ENCODE results near the gene LANCL2.
"Not testable (repeated sequence)": the region's sequence is repeated elsewhere in the genome, so short reads cannot be mapped to it uniquely, and the experiment has no call there.

The LANCL2 gene

DNA sequence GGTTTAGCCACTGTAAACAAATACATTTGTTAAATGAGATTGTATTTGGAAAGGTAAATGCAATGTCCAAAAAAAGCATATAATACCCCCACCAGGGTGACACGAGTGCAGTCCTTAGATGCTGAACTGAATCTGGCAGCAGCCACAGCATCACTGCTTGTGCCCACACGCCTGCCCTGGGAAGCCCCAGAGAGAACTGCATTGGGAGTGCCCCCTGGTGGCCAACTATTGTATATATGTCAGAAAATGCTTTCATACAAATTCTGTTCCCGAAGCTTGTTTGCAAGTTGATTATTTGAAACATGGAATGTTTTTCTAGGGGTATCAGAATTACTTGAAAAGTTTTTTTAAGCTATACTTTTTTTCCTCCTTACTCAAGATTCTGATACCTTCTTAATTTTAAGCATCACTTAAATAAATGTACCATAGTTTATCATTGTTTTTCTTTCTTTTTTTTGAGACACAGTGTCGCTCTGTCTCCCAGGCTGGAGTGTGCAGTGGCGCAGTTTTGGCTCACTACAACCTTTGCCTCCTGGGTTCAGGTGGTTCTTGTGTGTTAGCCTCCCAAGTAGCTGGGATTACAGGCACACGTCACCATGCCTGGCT, 50.1 kb downstream of the LANCL2 start:
- Histone ChIP-seq H3K27me3 (replicated peaks) (no peaks in the 10 kb centered on the region), H3K36me3 (replicated peaks) (no peaks in the 10 kb centered on the region), H3K27ac (no peak overlapping the region), H3K4me3 (ENCODE audit: low read depth, low read length) (no peak overlapping the region)
- TF ChIP-seq, protein P1, sequence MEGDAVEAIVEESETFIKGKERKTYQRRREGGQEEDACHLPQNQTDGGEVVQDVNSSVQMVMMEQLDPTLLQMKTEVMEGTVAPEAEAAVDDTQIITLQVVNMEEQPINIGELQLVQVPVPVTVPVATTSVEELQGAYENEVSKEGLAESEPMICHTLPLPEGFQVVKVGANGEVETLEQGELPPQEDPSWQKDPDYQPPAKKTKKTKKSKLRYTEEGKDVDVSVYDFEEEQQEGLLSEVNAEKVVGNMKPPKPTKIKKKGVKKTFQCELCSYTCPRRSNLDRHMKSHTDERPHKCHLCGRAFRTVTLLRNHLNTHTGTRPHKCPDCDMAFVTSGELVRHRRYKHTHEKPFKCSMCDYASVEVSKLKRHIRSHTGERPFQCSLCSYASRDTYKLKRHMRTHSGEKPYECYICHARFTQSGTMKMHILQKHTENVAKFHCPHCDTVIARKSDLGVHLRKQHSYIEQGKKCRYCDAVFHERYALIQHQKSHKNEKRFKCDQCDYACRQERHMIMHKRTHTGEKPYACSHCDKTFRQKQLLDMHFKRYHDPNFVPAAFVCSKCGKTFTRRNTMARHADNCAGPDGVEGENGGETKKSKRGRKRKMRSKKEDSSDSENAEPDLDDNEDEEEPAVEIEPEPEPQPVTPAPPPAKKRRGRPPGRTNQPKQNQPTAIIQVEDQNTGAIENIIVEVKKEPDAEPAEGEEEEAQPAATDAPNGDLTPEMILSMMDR (IDR thresholded peaks at IDR 0.05; ENCODE audit: low read depth, low read length, missing control alignments): peak; percentile 82
- peak; percentile 71 for DNase-seq
- in situ Hi-C loops (cut with HindIII; ENCODE audit: low pct_ligation_motif_present, low sequenced_read_pairs): no loop called here

DNA sequence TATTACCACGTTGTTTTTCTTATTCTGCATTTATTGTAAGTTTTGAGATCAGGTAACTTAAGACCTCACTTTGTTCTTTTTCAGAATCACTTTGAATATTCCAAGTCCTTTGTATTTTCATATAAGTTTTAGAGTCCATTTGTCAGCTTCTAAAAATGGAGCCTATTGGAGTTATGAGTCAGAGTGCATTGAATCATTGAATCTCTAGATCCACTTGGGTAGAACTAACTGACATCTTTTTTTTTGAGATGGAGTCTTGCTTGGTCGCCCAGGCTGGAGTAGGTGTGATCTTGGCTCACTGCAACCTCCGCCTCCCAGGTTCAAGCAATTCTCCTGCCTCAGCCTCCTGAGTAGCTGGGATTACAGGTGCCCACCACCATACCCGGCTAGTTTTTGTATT, 52.3 kb downstream of the LANCL2 start:
- DNase-seq: not testable (repeated sequence)

GRCh38 chr7:55420530-55420929, 55.4 kb downstream of the LANCL2 start:
- no peaks in the 10 kb centered on the region for H3K27me3 ChIP-seq (replicated peaks)
- H3K27ac ChIP-seq: peak overlapping the region; percentile 28
- TF ChIP-seq, protein P1 (IDR thresholded peaks at IDR 0.05; ENCODE audit: low read depth, low read length, missing control alignments): no peak
- DNase-seq: peak; percentile 73
- peaks cover 4% of the 10 kb centered on the region for H3K36me3 ChIP-seq (replicated peaks)
- H3K4me3 ChIP-seq (ENCODE audit: low read depth, low read length): no peak overlapping the region
- in situ Hi-C loops (cut with HindIII; ENCODE audit: low pct_ligation_motif_present, low sequenced_read_pairs): no loop called here

More for the DNA sequence above, 52.3 kb downstream of the LANCL2 start:
- H3K36me3 ChIP-seq (replicated peaks); in situ Hi-C loops (cut with HindIII; ENCODE audit: low pct_ligation_motif_present, low sequenced_read_pairs); H3K4me3 ChIP-seq (ENCODE audit: low read depth, low read length); H3K27ac ChIP-seq; H3K27me3 ChIP-seq (replicated peaks): not testable (repeated sequence)

GRCh38 chr7:55423277-55423711, 58.2 kb downstream of the LANCL2 start:
- TF ChIP-seq, protein P1 (IDR thresholded peaks at IDR 0.05; ENCODE audit: low read depth, low read length, missing control alignments): peak; percentile 63
- Histone ChIP-seq H3K27ac (no peak overlapping the region), H3K36me3 (replicated peaks) (peaks cover 8% of the 10 kb centered on the region), H3K4me3 (ENCODE audit: low read depth, low read length) (no peak overlapping the region), H3K27me3 (replicated peaks) (no peaks in the 10 kb centered on the region)
- in situ Hi-C loops (cut with HindIII; ENCODE audit: low pct_ligation_motif_present, low sequenced_read_pairs): no loop called here
- DNase-seq: peak; percentile 39

- Histone ChIP-seq H3K36me3 (replicated peaks) (peaks cover 8% of the 10 kb centered on the region), H3K4me3 (ENCODE audit: low read depth, low read length) (no peak overlapping the region), H3K27me3 (replicated peaks) (no peaks in the 10 kb centered on the region), H3K27ac (no peak overlapping the region)
- no peak for DNase-seq
- TF ChIP-seq, protein P1 (IDR thresholded peaks at IDR 0.05; ENCODE audit: low read depth, low read length, missing control alignments): no peak
- in situ Hi-C loops (cut with HindIII; ENCODE audit: low pct_ligation_motif_present, low sequenced_read_pairs): no loop called here
Observed at GRCh38 chr7:55423891-55424290, 58.8 kb downstream of the LANCL2 start.

DNA sequence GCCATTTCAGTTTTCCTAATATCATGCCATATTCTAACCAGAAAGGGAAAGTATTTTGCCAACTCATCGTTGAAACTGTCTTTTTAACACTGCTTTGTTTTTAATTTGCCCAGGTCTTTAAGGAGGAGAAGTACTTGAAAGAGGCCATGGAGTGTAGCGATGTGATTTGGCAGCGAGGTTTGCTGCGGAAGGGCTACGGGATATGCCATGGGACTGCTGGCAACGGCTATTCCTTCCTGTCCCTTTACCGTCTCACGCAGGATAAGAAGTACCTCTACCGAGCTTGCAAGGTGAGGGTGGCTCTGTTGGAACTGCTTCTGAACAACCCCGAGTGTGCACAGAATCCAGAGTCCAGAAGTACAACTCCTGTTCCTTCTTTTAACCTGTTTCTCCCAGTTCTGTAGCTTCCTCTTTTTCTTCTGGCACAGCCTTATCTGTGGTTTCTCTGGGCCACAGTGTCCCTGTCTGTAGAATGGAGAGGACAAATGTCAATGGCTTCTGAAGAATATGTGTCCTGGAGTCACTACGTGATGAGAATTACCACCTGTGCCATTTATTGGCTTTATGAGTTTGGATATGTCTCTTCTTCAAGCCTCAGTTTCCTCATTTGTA, 60.1 kb downstream of the LANCL2 start:
- no peak overlapping the region for H3K4me3 ChIP-seq (ENCODE audit: low read depth, low read length)
- no peak for DNase-seq
- TF ChIP-seq, protein P1 (IDR thresholded peaks at IDR 0.05; ENCODE audit: low read depth, low read length, missing control alignments): no peak
- in situ Hi-C loops (cut with HindIII; ENCODE audit: low pct_ligation_motif_present, low sequenced_read_pairs): no loop called here
- peaks cover 8% of the 10 kb centered on the region for H3K36me3 ChIP-seq (replicated peaks)
- H3K27me3 ChIP-seq (replicated peaks): no peaks in the 10 kb centered on the region
- H3K27ac ChIP-seq: no peak overlapping the region
